ENCODE data around the gene NME7.
"Not testable (repeated sequence)": the region's sequence is repeated elsewhere in the genome, so short reads cannot be mapped to it uniquely, and the experiment has no call there.

GRCh38 chr1:169402578-169402977 is 35.0 kb upstream of the NME7 start:
- TF ChIP-seq CTCF (tag by site-specific recombination; IDR thresholded peaks at IDR 0.05); ZBTB8A (tag by site-specific recombination; IDR thresholded peaks at IDR 0.05); ZNF549 (tag by site-specific recombination; IDR thresholded peaks at IDR 0.05); ZBTB10 (tag by site-specific recombination; IDR thresholded peaks at IDR 0.05); REST (tag by site-specific recombination; IDR thresholded peaks at IDR 0.05); ZNF513 (tag by site-specific recombination; IDR thresholded peaks at IDR 0.05); SP2 (tag by site-specific recombination; IDR thresholded peaks at IDR 0.05); ZNF174 (tag by site-specific recombination; IDR thresholded peaks at IDR 0.05); WT1 (tag by site-specific recombination; IDR thresholded peaks at IDR 0.05); ZNF274 (IDR thresholded peaks at IDR 0.05; ENCODE audit: low read length); ZNF274 (tag by site-specific recombination; IDR thresholded peaks at IDR 0.05; ENCODE audit: borderline replicate concordance); YY1 (tag by site-specific recombination; IDR thresholded peaks at IDR 0.05); TRIM28 (IDR thresholded peaks at IDR 0.05; ENCODE audit: borderline replicate concordance, low read length); ZNF629 (tag by site-specific recombination; IDR thresholded peaks at IDR 0.05); ZNF398 (tag by site-specific recombination; IDR thresholded peaks at IDR 0.05): not testable (repeated sequence)

Data from HEK293 (cell line).